GM19324 (cell line): ENCODE measurements around the gene PRR14.
"Not testable (repeated sequence)": the region's sequence is repeated elsewhere in the genome, so short reads cannot be mapped to it uniquely, and the experiment has no call there.

ENCODE experiments used
- ATAC-seq: cut with Tn5 transposase; IDR thresholded peaks from one replicate; pipeline ENCODE4 v1.9.1; 2021; ENCODE audit warnings: mild to moderate bottlenecking, moderate library complexity; ENCODE audit not compliant: unreplicated experiment, low FRiP score

The PRR14 gene

GRCh38 chr16:30628628-30629540 is 21.9 kb upstream of the PRR14 start:
- no peak for ATAC-seq

GRCh38 chr16:30632454-30632853 is 18.3 kb upstream of the PRR14 start:
- not testable (repeated sequence) for ATAC-seq

GRCh38 chr16:30633526-30633925 is 17.2 kb upstream of the PRR14 start:
- ATAC-seq, result no peak

- ATAC-seq, result no peak
Observed at GRCh38 chr16:30636599-30636998, 14.2 kb upstream of the PRR14 start.

- ATAC-seq, result not testable (repeated sequence)
Observed at GRCh38 chr16:30637139-30637538, 13.6 kb upstream of the PRR14 start.

- no peak for ATAC-seq
Observed at GRCh38 chr16:30637944-30638343, 12.8 kb upstream of the PRR14 start.

GRCh38 chr16:30641378-30641982 is 9.3 kb upstream of the PRR14 start:
- ATAC-seq, result no peak

GRCh38 chr16:30644334-30644830 is 6.4 kb upstream of the PRR14 start:
- no peak for ATAC-seq

- no peak for ATAC-seq
Observed at GRCh38 chr16:30645727-30646126, 5.0 kb upstream of the PRR14 start.

- ATAC-seq, result no peak
Observed at GRCh38 chr16:30647274-30647571, 3.5 kb upstream of the PRR14 start.

- ATAC-seq, result no peak
Observed at GRCh38 chr16:30649725-30650368, 913 bp upstream of the PRR14 start.

- peak; percentile 58 for ATAC-seq
Observed at GRCh38 chr16:30651124-30652004, 604 bp downstream of the PRR14 start.

GRCh38 chr16:30652005-30652296 is 1.2 kb downstream of the PRR14 start:
- ATAC-seq, result no peak

- no peak for ATAC-seq
Observed at GRCh38 chr16:30652718-30653117, 2.0 kb downstream of the PRR14 start.

GRCh38 chr16:30654856-30655255 is 4.1 kb downstream of the PRR14 start:
- no peak for ATAC-seq

- ATAC-seq, result no peak
Observed at GRCh38 chr16:30655815-30656347, 5.1 kb downstream of the PRR14 start.

GRCh38 chr16:30656388-30656787 is 5.6 kb downstream of the PRR14 start:
- no peak for ATAC-seq

- no peak for ATAC-seq
Observed at GRCh38 chr16:30656974-30657865, 6.5 kb downstream of the PRR14 start.
